NCI-H2107 treated with DMSO at 0.1 percent for 48 hours (cell line): ENCODE results near the gene SERBP1.
"Not testable (repeated sequence)": the region's sequence is repeated elsewhere in the genome, so short reads cannot be mapped to it uniquely, and the experiment has no call there.

Experiments used
- DNase-seq: peaks from one replicate; lab custom pipeline; 2025; ENCODE audit not compliant: unreplicated experiment; lab: John Stamatoyannopoulos, UW

SERBP1 gene

DNA sequence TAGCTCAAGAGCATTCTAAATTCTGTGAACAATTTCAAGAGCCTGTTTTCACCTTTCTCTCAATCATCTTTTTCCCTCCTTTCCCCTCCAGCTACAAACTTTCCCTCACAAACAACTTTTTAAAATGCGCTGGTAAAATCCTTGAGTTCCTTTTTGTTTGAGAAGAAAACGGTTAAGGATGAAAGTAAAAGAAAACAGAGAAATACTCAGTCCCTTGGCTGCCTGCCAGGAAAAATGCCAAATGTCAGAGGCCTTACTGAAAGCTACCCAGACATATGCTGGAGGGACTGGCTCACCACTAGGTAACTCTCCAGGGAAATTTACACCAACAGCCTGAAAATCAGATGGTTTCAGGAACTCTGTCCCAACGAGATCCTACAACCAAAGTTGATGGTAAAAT, 11.0 kb upstream of the SERBP1 start:
- DNase-seq = peak; percentile 25

DNA sequence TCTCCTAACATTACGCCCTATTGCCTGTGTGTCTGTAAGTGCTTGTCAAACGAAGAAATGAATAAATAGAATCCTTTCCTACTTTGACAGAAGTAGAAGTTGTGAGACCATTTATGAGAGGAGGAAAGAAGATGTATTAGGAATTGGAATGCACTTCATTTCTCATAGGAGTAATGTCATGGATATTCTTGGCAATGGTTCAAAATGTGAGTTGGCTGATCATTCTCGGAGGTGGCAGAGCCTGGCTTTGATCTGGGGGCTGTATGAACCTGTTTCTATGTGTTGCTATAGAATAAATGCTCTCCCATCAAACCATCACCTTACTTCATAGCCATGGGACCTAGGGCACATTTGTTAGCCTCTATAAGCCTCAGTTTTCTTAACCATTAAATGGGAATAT, 10.1 kb upstream of the SERBP1 start:
- DNase-seq = no peak

DNA sequence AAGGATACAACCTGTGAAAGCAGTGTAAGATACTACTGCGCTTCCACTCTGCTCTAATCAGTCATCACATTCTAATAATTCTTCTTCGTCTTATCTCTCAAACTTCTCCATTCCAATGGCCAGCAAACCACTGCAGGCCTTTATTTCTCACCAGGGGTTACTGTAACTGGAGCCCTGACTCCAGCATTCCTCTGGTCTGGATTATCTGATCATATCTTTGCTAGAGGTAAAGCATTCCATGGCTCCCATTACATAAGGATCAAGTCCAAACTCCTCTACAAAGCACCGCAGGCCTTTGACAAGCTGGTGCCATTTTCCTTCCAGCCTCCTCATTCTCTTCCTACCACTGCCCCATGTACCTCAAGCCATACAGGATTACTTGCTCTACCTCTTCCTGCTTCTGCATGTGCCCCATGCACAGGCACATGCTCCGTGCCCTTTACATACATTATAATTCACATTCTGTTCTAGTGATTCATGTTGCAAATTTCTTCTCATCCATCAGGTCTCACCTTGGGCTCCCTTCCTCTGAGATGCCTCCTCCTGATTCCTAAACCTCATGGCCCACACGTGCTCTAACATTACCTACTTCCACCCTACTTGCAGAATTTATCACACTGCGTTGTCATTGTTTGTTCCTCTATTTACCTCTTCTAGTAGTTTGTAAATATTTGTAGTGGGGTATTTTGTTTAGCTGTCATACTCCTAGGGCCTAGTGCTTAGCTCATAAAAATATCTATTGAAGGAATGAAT, 9.3 kb upstream of the SERBP1 start:
- no peak for DNase-seq

DNA sequence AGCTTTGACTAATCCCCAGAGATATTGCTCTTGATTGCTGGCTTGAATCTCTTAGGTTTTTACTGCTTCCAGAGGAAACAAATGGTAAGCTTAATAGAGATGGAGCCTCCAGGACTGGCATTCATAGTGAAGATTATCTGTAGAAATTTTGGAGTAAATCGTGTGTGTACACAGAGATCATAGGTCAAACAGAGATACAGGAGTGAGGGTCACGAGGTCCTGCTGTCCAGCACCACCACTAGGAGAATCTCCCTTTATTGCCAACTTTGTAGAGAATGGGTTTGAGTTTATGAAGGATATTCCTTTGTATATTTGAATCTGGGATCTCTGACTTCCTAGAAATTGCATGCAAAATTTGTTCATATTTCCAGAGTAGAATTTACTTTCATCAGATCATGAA, 7.8 kb upstream of the SERBP1 start:
- DNase-seq = no peak

DNA sequence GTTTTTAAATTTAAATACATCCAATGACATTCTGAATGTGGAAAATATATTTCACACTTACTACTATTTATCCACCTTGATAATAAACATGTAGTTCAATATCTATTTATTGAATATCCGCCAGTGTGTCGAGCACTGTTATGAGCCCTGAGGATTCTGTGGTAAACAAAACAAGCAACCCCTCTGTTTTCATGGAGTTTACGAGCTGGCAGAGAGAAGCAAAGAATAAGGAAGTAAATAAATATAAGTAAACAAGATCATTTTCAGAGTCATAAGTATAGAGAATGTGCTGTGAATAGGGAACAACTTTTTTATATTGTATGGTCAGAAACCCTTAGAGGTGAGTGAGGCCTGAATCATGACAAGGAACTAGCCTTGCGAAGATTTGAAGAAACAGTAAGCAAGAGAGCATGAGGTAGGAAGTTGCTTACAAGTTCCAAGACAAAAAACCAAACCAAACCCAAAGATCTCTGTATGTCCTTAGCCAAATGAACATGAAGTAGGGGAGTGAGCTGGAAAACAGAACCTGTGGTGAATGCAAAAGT, 6.4 kb upstream of the SERBP1 start:
- no peak for DNase-seq

DNA sequence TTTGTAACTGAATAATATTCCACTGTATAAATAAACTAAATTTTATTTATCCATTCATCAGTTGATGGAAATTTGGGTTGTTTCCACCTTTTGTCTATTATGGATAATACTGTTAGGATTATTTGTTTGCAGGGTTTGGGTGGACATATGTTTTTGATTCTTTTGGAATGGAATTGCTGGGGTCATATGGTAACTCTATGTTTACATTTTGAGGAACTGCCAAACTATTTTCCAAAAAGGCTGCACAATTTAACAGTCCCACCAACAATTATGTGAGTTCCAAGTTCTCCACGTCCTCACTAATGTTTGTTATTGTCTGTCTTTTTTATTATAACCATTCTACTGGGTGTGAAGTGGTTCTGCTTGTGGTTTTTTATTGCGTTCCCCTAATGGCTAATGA, 4.3 kb upstream of the SERBP1 start:
- DNase-seq = no peak

DNA sequence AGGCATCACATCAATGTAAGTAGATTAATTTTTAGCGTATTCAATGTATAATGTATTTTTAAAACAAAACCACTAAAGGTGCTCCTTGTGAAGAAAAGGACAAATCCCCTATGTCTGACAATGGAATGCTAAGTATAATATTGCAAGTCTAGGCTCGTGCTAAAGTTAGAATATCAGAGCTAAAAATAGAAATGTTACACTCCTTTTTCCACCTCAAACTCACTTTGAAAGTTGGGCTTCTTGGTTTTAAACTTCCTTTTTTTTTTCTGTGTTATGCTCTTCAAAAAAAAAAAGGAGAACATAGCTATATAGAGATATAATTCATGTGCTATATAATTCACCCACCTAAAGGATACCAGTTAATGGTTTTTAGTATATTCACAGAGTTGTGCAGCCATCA, 3.6 kb upstream of the SERBP1 start:
- no peak for DNase-seq

DNA sequence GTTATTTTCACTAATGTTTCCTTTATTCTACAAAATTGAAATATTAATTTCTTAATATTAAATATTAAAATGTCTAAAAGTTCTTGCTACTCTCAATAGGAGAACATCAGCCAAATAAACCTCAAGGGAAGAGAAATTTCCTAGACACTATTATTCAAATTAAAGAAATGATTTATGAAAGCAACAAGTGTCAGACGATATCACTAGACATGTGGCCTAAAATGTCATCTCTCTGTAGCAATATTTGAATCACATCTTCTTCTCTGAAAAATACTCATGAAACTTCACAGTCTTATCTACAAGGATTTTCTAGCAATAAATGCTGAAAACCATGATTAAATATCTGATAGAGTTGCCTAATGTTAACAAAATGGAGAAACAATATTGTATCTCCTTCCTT, 2.5 kb upstream of the SERBP1 start:
- DNase-seq = no peak

DNA sequence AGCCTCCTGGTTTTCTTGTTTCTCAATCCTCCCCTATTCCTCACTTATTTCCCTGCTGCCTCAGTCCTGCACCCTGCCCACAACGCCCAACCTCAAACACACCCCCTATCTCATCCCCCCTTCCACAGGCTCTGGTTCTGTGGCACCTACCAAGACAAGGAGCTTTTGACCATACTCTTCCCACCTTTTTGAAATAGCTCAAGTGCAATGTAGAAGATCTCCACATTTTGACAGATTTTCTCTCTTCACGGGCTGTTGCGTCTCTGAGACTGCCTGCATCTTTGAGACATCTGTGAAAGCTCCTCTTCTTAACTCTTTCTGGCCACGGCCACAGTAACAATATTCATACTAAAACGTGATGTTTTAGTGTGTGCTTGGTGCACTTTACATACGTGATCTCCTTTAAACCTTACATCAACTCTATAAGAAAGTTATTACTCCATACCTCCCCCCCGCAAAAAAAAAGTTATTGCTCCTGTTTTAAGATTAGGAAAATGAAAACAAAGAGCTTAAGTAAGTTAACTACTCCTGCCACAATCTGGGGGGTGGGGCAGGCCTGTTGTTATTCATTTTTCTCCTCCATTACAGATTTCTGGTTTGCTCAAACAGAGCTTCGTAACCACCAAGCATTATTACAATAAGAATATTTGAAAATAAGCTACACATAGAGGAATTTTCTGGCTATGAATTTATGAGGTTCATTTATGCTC, 1.8 kb upstream of the SERBP1 start:
- DNase-seq = no peak

DNA sequence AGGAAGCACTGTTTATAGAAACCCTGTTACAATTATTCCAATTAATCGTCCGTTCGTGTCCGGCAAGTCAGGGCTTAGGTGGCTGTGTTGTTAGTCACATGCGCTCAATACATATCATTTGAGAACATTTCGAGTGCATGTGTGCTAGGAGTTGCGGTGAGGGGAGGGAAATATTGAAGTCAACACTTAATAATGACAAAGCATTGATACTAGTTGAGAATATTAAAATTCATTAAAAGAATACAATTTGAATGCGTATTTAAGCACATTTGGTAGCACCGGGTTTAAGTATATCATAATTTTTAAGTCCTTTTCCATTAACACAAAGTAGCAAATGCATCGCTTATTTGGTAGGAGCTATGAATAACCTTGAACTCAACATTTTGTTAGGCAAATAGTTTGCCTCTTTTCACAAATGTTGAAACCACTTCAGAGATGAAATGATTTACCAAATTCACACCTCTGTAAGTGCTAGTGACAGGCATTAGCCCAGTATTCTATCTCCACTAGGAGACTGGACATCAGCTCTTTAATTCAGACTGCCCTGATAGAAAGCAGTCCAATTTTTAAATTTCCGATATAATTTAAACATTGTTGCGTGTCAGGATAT, 1.1 kb upstream of the SERBP1 start:
- DNase-seq = no peak

DNA sequence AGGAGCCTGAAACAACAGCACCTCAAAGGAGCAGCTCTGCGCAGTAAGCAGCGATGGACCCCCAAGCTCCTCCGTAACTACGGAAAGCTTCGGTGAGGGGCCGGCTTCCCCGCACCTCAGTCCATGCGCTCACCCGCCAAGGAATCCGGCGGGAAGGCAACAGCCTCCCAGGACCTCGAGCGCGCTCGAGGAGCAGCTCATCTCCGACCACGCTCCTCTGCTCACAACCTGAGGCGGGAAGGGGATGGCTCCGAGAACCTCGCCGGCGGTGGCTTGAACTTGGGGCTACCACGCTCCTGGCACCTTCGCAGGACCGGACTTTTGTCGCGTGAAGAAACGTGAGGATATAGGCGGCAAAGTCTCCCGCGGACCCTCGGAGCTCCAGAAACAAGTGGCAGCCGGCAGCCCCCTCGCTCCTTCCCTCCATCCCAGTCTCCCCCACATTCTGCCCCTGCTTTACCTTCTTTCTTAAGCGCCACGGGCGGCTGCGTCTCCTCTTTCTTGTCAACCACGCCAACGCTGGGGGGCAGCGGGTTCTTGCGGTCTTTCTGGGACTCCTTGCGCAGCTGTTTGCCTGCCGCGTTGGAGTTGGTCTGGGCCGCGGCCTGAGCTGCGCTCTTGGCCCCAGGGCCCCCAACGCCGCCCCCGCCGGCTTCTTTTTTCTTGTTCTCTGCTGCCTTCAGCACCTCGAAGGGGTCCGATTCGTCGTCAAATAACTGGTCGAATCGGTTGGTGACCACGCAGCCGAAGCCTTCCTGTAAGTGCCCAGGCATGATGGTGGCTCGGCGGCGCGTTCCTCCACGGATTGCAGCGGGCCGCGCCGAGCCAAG, 459 bp downstream of the SERBP1 start:
- no peak for DNase-seq

DNA sequence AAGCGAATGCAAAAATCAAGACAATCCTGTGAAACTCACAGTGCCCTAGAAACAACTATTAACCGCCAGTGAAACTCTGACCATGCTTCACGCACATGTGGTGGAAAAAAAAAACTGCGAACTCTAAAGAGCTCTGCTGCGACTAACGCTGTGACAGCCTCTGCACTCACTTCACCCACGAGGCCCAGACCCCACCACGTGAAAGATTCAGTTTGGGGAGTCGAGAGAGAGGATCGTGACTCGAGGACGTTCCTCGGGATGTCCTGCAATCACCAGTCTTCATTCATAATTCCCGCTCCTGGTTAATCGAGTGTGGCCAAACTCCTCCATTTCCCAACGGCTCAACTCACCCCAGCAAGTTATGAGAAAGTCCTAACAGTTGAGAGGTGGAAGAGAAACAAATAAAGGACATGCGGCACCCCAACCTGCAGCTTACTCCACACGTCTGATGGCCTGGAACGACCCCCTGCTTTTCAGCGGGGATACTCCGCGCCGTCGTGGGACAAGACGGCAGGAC, 1.1 kb downstream of the SERBP1 start:
- no peak for DNase-seq

DNA sequence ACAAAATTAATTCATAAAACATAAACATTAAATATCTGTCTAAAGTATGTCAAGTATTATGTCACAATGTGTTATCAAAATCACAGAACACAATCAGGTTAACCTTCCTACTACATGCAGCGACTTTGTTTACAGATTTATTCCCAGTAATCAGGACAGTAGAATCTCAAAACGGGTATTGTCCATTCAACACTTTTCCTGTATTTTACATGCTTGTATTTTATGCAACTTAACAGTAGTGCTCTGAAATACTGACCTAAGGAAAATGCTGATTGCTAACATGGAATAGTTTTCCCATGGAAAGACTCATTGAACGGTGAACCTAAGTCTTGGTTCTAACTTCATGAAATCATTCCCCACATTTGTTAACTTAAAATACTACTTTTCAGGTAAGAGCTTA, 2.3 kb downstream of the SERBP1 start:
- DNase-seq = no peak

DNA sequence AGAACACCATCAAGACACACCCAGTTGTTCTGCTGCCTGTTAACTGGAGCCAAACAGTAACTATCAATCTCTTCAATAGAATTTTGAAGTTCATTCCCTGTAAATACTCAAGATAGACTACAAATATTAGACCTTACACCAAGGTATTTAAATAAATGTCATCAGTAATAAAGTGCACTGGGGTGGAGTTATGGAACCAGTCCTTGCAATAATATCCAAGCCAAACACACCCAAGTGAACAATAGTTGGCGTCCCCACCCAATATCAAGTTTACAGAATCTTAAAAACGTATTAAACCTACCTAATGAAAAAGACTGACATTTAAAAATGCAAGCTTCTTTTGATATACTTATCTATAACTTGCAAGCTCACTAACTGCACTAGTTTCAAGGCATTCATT, 2.7 kb downstream of the SERBP1 start:
- DNase-seq = no peak

DNA sequence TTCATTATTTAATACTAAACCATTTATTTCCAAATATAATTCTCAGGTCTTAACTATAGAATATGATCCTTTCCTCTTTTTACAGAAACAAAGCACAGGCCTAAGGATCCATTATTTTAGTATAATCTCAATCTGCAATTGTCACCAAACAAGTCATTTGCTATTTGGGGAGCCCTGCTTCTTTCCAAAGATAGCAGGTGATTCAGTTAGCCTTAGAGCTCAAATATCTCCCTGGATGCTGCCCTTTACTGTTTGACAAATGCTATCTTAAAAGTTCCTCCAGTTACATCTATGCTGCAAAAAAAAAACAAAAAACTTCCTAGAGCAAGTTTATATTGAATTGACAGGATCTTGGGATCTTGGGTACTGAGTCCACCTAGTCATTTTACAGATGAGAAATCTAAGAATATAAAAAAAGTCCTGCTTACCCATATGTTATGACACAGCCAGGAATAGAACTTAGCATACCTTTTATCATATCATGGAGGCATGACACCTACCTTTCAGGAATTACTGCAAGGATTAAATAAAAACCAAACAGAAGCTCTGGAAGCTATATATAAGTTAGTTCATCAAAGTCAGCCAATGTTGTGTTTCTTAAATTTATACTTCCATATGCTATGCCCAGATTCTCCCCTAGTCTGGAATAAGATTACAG, 9.2 kb downstream of the SERBP1 start:
- DNase-seq = no peak

DNA sequence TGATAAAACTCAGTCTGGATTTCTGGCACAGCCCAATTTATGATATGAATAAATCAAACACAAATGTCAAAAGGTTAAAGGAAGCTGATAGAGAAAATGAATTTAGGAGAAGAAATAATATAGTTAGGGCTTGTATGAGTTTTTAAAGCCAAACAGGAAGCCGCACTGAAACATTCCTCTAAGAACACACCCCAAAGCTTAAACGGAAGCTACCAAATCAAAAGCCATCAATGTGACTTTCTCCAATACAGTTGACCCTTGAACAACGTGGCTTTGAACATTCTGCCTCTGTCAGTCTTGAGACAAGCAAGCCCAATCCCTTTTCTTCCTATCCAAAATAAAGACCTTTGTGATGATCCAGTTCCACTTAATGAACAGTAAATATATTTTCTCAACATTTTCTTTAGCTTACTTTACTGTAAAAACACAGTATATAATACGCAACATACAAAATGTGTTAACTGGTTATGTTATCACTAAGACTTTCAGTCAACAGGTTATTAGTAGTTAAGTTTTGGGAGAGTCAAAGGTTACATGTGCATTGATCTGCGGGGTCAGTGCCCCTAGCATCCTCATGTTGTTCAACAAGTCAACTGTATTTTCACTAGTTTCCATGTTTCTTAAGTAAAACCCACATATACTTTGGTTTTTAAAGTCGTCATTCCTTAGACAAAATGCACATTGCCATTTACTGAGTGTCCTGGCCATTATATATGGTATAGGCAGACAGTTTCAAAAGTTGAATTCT, 11.2 kb downstream of the SERBP1 start:
- DNase-seq = no peak

DNA sequence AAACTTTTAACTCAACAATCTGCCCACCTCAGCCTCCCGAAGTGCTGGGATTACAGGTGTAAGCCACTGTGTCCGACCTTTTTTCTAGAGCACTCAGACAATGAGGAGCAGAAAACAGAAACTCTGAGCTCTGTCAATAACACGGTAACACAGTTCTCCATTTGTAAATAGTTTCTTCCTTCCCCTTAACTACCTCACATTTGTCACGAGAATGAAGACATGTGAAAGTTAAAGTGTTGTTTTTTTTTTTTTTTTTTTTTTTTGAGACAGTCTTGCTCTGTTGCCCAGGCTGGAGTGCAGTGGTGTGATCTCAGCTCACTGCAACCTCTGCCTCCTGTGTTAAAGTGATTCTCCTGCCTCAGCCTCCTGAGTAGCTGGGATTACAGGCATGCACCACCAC, 12.5 kb downstream of the SERBP1 start:
- DNase-seq = not testable (repeated sequence)

DNA sequence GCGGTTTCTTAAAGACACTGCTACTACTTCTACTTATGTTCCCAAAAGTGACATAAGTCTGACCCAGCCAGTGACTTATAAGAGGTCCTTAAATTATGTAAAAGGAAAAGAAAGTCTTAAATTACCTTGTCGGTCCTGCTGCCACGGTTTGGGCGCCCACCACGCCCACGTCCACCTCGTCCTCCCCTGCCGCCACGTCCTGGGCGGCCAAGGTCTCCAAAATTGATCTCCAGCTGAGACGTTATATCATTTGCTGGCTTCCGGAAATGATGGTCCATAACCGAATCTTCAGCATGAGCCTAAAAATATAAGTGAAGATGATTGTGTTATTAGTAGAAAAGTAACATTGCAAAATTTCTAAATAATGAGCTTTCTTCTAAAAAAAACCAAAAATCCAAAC, 15.2 kb downstream of the SERBP1 start:
- no peak for DNase-seq

DNA sequence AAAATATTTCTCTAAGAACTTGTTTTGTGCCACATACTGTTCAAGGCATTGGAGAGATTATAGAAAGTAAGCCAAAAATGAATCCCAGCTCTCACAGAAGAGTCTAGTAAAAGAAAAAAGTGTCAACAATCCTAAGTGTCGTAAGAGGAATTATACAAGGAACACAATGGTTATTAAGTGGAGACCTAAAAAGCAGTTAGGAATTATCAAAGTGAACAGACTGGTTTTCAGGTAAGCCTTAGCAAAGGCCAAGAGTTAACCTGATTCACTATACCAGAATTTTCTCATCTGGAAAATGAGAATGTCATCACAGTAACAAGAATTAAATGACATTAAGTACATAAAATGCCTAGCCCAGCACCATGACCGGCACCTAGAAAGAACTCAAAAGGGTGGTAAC, 15.6 kb downstream of the SERBP1 start:
- DNase-seq = no peak

DNA sequence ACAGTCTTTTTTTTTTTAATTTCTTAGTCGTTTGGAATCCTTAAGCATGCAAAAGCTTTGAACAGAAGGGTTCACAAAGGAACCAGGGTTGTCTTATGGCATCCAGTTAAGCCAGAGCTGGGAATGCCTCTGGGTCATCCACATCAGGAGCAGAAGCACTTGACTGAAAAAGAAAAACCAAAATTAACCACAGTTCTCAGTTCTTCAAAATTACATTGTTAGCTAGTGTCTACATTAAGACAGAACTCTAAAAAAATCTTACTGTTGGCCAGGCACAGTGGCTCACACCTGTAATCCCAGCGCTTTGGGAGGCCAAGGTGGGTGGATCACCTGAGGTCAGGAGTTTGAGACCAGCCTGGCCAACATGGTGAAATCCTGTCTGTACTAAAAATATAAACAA, 17.1 kb downstream of the SERBP1 start:
- DNase-seq = not testable (repeated sequence)
